ENCODE data around the gene MYDGF. TPM values are rescaled to one million over a fixed set of nuclear protein-coding genes. Genes with fewer than 3 reads are reported as not detected.

The MYDGF gene
- total and polyA plus RNA-seq, 2 of the 13 experiments (the other 11 are each of a cell fraction or from before 2014, with no cell fraction given): 116 to 198 TPM

- no peak for TF ChIP-seq FOXA1 (IDR thresholded peaks at IDR 0.05)
- peak; percentile 10; the same call in 1 of the 2 replicates for TF ChIP-seq FOXA1 (CRISPR knock-in tag; IDR thresholded peaks at IDR 0.05)
- TF ChIP-seq KDM1A (CRISPR knock-in tag; IDR thresholded peaks at IDR 0.05): peak; percentile 94
- no peak for TF ChIP-seq ZBTB44 (CRISPR knock-in tag; IDR thresholded peaks at IDR 0.05)
- peak; percentile 33 for TF ChIP-seq PAXIP1 (CRISPR knock-in tag; conservative IDR thresholded peaks at IDR 0.05)
- peak; percentile 76 for TF ChIP-seq ZSCAN25 (CRISPR knock-in tag; IDR thresholded peaks at IDR 0.05)
- no peak for TF ChIP-seq ZNF275 (CRISPR knock-in tag; IDR thresholded peaks at IDR 0.05; ENCODE audit: borderline replicate concordance)
- TF ChIP-seq ARID5B (CRISPR knock-in tag; IDR thresholded peaks at IDR 0.05): peak; percentile 48; the same call in 1 of the 2 replicates
- TF ChIP-seq HMGXB4 (CRISPR knock-in tag; IDR thresholded peaks at IDR 0.05; ENCODE audit: borderline replicate concordance in 1 of 2, low read depth in 1 of 2): peak; percentile 40 to 57; a peak in 2 of 4 replicates
- no peak for TF ChIP-seq ZNF776 (CRISPR knock-in tag; IDR thresholded peaks at IDR 0.05)
- TF ChIP-seq MAFK (conservative IDR thresholded peaks at IDR 0.05 in 1 of 2, IDR thresholded peaks at IDR 0.05 in 1 of 2; ENCODE audit: low read length in 2 of 2): no peak
- no peak for TF ChIP-seq ZNF512 (CRISPR knock-in tag; IDR thresholded peaks at IDR 0.05)
- 0 out of 2 replicates have a peak, but pooled peaks have one; percentile 27 for TF ChIP-seq NCOA2 (CRISPR knock-in tag; IDR thresholded peaks at IDR 0.05)
- no peak for TF ChIP-seq ARNTL (CRISPR knock-in tag; IDR thresholded peaks at IDR 0.05)
These were observed 45.3 kb downstream of the MYDGF start (continued) for GRCh38 chr19:4624733-4625362.

Measured in HepG2 (cell line).